Astrocyte (in vitro differentiated cells and primary cell): Measurements from ENCODE around the gene TBR1. TPM values are rescaled to one million over a fixed set of nuclear protein-coding genes. Genes with fewer than 3 reads are reported as not detected.

Source experiments
- DNase-seq: peaks from one replicate; pipeline ENCODE4 v3.0.0-alpha.2; 2010; ENCODE audit warnings: low read depth
- FAIRE-seq: peaks from 2 replicates; lab custom pipeline; 2011; peaks lifted over from hg19 to GRCh38; lab: Jason Lieb, UNC
- H2AFZ ChIP-seq: 2 replicates; pipeline ENCODE4 v1.6.0; 2012; ENCODE audit warnings: low read depth, low read length, inconsistent platforms
- H3K27ac ChIP-seq: 2 replicates; pipeline ENCODE4 v1.5.1; 2011; ENCODE audit warnings: low read depth, low read length, inconsistent platforms
- H3K27me3 ChIP-seq: 2 replicates; pipeline ENCODE4 v1.6.0; 2011; ENCODE audit warnings: low read length, inconsistent platforms; ENCODE audit not compliant: insufficient read depth
- H3K36me3 ChIP-seq: 2 replicates; pipeline ENCODE4 v1.5.1; 2011; ENCODE audit warnings: low read length, inconsistent platforms; ENCODE audit not compliant: insufficient read depth
- H3K4me1 ChIP-seq: 2 replicates; pipeline ENCODE4 v1.5.1; 2011; ENCODE audit warnings: low read length, inconsistent platforms; ENCODE audit not compliant: insufficient read depth
- H3K4me2 ChIP-seq: 2 replicates; pipeline ENCODE4 v1.6.0; 2012; ENCODE audit warnings: low read length, inconsistent platforms
- H3K4me3 ChIP-seq: 2 replicates; pipeline ENCODE4 v1.5.1; 2011; ENCODE audit warnings: low read depth, mild to moderate bottlenecking, low read length, inconsistent platforms; ENCODE audit not compliant: insufficient read depth
- H3K79me2 ChIP-seq: 2 replicates; pipeline ENCODE4 v1.6.0; 2012; ENCODE audit warnings: mild to moderate bottlenecking, low read length, inconsistent platforms; ENCODE audit not compliant: insufficient read depth
- H3K9ac ChIP-seq: 2 replicates; pipeline ENCODE4 v1.6.0; 2012; ENCODE audit warnings: mild to moderate bottlenecking, low read length, inconsistent platforms
- H3K9me3 ChIP-seq: 2 replicates; pipeline ENCODE4 v1.5.1; 2012; ENCODE audit warnings: low read depth, mild to moderate bottlenecking, low read length, inconsistent platforms; ENCODE audit not compliant: insufficient read depth
- H4K20me1 ChIP-seq: 2 replicates; pipeline ENCODE4 v1.6.0; 2012; ENCODE audit warnings: low read length, inconsistent platforms; ENCODE audit not compliant: insufficient read depth
- H3K27ac Mint-ChIP-seq: one replicate; pipeline ENCODE4 v1.8.0; 2021; ENCODE audit warnings: mild to moderate bottlenecking, mixed read lengths; ENCODE audit not compliant: unreplicated experiment
- H3K27me3 Mint-ChIP-seq: one replicate; pipeline ENCODE4 v1.8.0; 2021; ENCODE audit warnings: low read depth, mixed read lengths; ENCODE audit not compliant: unreplicated experiment
- H3K36me3 Mint-ChIP-seq: one replicate; pipeline ENCODE4 v1.8.0; 2021; ENCODE audit warnings: low read depth, mixed read lengths; ENCODE audit not compliant: unreplicated experiment
- H3K4me1 Mint-ChIP-seq: one replicate; pipeline ENCODE4 v1.8.0; 2021; ENCODE audit warnings: low read depth, mixed read lengths; ENCODE audit not compliant: unreplicated experiment
- H3K4me3 Mint-ChIP-seq: one replicate; pipeline ENCODE4 v1.8.0; 2021; ENCODE audit warnings: mild to moderate bottlenecking, moderate library complexity, mixed read lengths; ENCODE audit not compliant: unreplicated experiment
- H3K9me3 Mint-ChIP-seq: one replicate; pipeline ENCODE4 v1.8.0; 2021; ENCODE audit warnings: mild to moderate bottlenecking, mixed read lengths; ENCODE audit not compliant: unreplicated experiment
- CTCF ChIP-seq: IDR thresholded peaks from 2 replicates; pipeline ENCODE4 v1.5.1; 2011; ENCODE audit warnings: low read depth, mild to moderate bottlenecking, inconsistent platforms, low read length, moderate library complexity; ENCODE audit not compliant: insufficient read depth
- EZH2 ChIP-seq: IDR thresholded peaks from 2 replicates; pipeline ENCODE4 v1.6.1; 2012; ENCODE audit warnings: mild to moderate bottlenecking, low read length, inconsistent platforms; ENCODE audit not compliant: insufficient read depth
- total RNA-seq: library from RNA; stranded (reverse); gene quantifications from 2 replicates; pipeline ENCODE4 v1.2.1, GENCODE V29; 2021

Gene TBR1
- total RNA-seq, 1 donor from 2014 or later, result not detected

GRCh38 chr2:161418275-161418714 lies 2.2 kb downstream of the TBR1 start:
- no peak for DNase-seq
- no peaks in the 10 kb centered on the region for H3K79me2 ChIP-seq
- peaks cover 39% of the 10 kb centered on the region for H4K20me1 ChIP-seq
- H2AFZ ChIP-seq, result no peak overlapping the region
- peaks cover 10% of the 10 kb centered on the region for H3K4me1 Mint-ChIP-seq
- no peak overlapping the region for H3K27ac Mint-ChIP-seq
- peak overlapping the region; percentile 35 for H3K4me3 Mint-ChIP-seq
- H3K27ac ChIP-seq, result no peak overlapping the region
- peaks cover 5% of the 10 kb centered on the region for H3K9me3 Mint-ChIP-seq
- H3K27me3 ChIP-seq, result peaks cover 86% of the 10 kb centered on the region
- FAIRE-seq, result no peak
- no peaks in the 10 kb centered on the region for H3K36me3 ChIP-seq
- H3K4me1 ChIP-seq, result peaks cover 16% of the 10 kb centered on the region
- H3K4me2 ChIP-seq, result peak overlapping the region; percentile 70
- peaks cover 80% of the 10 kb centered on the region for H3K27me3 Mint-ChIP-seq
- no peaks in the 10 kb centered on the region for H3K36me3 Mint-ChIP-seq
- TF ChIP-seq EZH2 (no peak), CTCF (no peak)
- no peak overlapping the region for H3K9ac ChIP-seq
- H3K4me3 ChIP-seq, result no peak overlapping the region
- no peaks in the 10 kb centered on the region for H3K9me3 ChIP-seq

- Histone ChIP-seq H3K4me2 (peak overlapping the region; percentile 70), H4K20me1 (peaks cover 34% of the 10 kb centered on the region), H3K36me3 (no peaks in the 10 kb centered on the region), H2AFZ (no peak overlapping the region), H3K4me1 (peaks cover 16% of the 10 kb centered on the region), H3K9ac (no peak overlapping the region), H3K9me3 (no peaks in the 10 kb centered on the region), H3K79me2 (no peaks in the 10 kb centered on the region), H3K27me3 (peaks cover 93% of the 10 kb centered on the region), H3K27ac (no peak overlapping the region), H3K4me3 (peak overlapping the region; percentile 33)
- Mint-ChIP-seq H3K27me3 (peaks cover 82% of the 10 kb centered on the region), H3K27ac (no peak overlapping the region), H3K36me3 (no peaks in the 10 kb centered on the region), H3K9me3 (peaks cover 5% of the 10 kb centered on the region), H3K4me1 (peaks cover 7% of the 10 kb centered on the region), H3K4me3 (peak overlapping the region; percentile 70)
- no peak for DNase-seq
- TF ChIP-seq CTCF (no peak), EZH2 (peak; percentile 97)
- no peak for FAIRE-seq
Observed at GRCh38 chr2:161418715-161419637, 2.9 kb downstream of the TBR1 start.
